Measurements from ENCODE around the gene C5orf52.
"Not testable (repeated sequence)": the region's sequence is repeated elsewhere in the genome, so short reads cannot be mapped to it uniquely, and the experiment has no call there.

C5orf52 gene

DNA sequence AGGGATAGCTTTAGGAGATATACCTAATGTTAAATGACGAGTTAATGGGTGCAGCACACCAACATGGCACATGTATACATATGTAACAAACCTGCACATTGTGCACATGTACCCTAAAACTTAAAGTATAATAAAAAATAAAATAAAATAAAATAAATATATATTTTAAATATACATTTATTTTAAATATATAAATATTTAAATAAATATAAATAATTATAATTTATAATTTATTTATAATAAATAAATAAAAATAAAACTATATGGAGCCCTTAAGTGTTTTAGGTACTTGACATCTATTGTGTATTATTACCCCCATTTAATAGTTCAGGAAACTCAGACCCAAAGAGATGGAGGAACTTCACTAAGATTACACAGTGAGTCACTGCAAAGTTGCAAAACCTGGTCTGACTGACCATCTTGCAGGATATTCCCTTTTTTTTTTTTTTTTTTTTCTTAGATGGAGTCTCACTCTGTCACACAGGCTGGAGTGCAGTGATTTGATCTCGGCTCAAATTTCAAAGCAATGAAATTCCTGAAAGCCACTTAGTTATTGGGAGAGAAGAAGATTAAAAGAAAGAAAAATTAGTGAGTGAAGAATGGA, 5.8 kb upstream of the C5orf52 start:
- Mint-ChIP-seq H3K4me3 (no peak overlapping the region), H3K27me3 (peaks cover 22% of the 10 kb centered on the region), H3K9me3 (no peaks in the 10 kb centered on the region), H3K36me3 (ENCODE audit: low read depth) (peaks cover 4% of the 10 kb centered on the region), H3K27ac (no peak overlapping the region), H3K4me1 (ENCODE audit: low read depth) (peaks cover 10% of the 10 kb centered on the region)

DNA sequence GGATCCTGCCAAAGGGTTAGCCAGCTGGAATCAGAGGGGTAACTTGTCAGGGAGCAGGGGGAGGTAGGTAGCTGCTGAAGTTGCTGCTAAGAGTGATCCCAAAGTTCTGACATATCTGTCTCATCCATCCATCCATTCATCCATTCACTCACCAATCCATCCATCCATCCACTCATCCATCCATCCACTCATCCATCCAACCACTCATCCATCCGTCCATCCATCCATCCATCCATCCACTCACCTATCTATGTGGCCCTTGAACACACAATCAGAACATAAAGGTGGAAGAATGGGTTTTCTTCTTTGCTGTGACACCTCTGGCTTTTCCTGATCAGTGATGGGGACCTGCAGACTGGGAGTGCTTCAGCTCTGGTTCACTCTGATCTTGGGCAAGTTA, 3.0 kb upstream of the C5orf52 start:
- Mint-ChIP-seq H3K9me3 (no peaks in the 10 kb centered on the region), H3K4me3 (no peak overlapping the region), H3K27me3 (peaks cover 42% of the 10 kb centered on the region), H3K4me1 (ENCODE audit: low read depth) (peaks cover 28% of the 10 kb centered on the region), H3K27ac (no peak overlapping the region), H3K36me3 (ENCODE audit: low read depth) (peaks cover 4% of the 10 kb centered on the region)

DNA sequence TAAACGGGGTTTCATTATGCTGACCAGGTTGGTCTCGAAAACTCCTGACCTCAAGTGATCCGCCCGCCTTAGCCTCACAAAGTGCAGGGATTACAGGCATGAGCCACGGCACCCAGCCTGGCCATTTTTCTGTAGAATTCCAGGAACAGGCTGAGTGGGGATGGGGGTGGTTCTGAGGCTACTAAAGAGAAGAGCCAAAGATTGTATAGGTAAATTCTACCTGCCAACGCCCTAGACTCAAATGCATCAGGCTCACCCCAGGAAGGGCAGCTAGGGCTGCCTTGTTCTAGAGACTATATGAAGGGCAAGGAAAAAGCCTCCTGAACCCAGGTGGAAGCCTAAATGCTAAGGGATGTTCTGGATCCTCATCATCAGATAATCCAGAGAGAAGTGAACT, 1.6 kb upstream of the C5orf52 start:
- H3K36me3 Mint-ChIP-seq (ENCODE audit: low read depth), result peaks cover 4% of the 10 kb centered on the region
- H3K9me3 Mint-ChIP-seq, result no peaks in the 10 kb centered on the region
- peaks cover 42% of the 10 kb centered on the region for H3K27me3 Mint-ChIP-seq
- H3K4me3 Mint-ChIP-seq, result peak overlapping the region; percentile 89
- H3K4me1 Mint-ChIP-seq (ENCODE audit: low read depth), result peaks cover 28% of the 10 kb centered on the region
- H3K27ac Mint-ChIP-seq, result peak overlapping the region; percentile 1

DNA sequence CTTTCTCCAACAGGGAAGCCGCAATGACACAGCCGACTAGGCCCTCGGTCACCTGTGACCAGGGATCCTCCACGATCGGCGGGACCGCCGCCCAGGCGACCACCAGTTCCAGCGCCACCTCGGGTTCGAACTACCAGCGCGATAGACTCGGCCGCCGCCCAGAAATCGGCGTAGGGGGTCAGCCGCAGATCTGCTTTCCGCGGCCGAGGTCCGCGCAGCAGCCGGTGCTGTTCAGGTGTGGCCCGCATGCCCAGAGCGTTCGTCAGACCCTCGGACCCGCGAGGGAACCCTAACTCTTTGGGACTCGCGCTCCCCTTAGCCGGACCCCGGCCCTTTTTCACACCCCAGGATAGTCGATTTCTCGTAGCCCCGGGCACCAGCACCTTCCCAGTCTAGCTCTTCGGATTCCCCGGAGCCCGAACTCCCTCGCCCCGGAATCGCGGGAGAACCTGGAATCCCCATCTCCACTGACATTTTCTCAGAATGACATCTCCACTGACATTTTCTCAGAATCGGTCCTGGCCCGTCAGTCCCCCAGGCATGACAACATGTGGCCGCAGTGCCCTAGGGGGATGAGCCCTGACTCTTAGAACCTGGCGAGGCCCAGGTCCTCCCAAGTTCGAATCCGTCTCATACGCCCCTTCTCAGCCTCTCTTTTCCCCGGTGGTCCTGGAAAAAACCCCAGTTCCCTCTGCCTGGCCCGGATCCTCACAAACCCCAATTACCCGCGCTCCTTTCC, 428 bp downstream of the C5orf52 start:
- Mint-ChIP-seq H3K4me3 (peak overlapping the region; percentile 89), H3K4me1 (ENCODE audit: low read depth) (peaks cover 28% of the 10 kb centered on the region), H3K27me3 (peaks cover 42% of the 10 kb centered on the region), H3K27ac (peak overlapping the region; percentile 74), H3K9me3 (no peaks in the 10 kb centered on the region), H3K36me3 (ENCODE audit: low read depth) (no peaks in the 10 kb centered on the region)

DNA sequence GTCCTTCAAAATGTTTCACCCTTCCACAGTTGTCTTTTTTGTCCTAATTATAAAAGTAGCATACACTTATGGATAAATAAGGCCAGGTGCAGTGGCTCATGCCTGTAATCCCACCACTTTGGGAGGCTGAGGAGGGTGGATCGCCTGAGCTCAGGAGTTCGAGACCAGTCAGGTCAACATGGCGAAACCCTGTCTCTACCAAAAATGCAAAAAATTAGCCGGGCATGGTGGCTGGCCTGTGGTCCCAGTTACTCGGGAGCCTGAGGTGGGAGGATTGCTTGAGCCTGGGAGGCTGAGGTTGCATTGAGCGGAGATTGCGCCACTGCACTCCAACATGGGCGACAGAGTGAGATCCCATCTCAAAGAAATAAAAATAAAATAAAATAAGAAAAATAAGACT, 1.6 kb downstream of the C5orf52 start:
- peaks cover 40% of the 10 kb centered on the region for H3K27me3 Mint-ChIP-seq
- H3K4me1 Mint-ChIP-seq (ENCODE audit: low read depth), result peaks cover 28% of the 10 kb centered on the region
- H3K4me3 Mint-ChIP-seq, result no peak overlapping the region
- H3K9me3 Mint-ChIP-seq, result no peaks in the 10 kb centered on the region
- no peaks in the 10 kb centered on the region for H3K36me3 Mint-ChIP-seq (ENCODE audit: low read depth)
- H3K27ac Mint-ChIP-seq, result no peak overlapping the region

DNA sequence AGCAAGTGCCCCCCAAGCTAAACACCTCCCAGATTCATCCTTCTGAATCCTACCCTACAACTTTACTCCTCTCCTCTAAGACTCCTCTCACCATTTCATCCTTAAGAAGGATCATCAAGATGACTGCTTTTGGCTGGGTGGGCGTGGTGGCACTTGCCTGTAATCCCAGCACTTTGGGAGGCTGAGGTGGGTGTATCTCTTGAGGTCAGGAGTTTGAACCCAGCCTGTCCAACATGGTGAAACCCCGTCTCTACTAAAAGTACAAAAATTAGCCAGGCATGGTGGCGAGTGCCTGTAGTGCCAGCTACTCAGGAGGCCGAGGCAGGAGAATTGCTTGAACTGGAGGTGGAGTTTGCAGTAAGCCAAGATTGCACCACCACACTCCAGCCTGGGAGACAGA, 3.0 kb downstream of the C5orf52 start:
- H3K9me3 Mint-ChIP-seq; H3K4me3 Mint-ChIP-seq; H3K36me3 Mint-ChIP-seq (ENCODE audit: low read depth); H3K27ac Mint-ChIP-seq: not testable (repeated sequence)
- Mint-ChIP-seq H3K4me1 (ENCODE audit: low read depth) (peaks cover 28% of the 10 kb centered on the region), H3K27me3 (peaks cover 29% of the 10 kb centered on the region)

DNA sequence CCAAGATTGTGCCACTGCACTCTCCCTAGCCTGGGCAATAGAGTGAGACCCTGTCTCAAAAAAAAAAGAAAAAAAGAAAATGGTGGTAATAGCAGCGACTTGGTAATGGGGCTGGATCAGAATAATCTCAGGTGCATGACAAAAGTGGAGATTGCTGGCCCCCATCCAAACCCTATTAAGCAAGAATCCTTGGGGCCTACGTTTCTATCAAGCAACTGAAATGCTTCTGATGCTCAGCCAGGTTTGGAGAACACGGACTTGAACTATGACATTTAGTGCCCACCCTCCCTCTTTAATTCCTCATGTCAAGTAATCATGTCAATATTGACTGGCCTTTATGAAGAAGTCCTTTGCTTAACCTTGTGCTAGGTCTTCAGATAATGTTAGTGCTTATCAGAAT, 6.6 kb downstream of the C5orf52 start:
- peaks cover under 1% of the 10 kb centered on the region for H3K27me3 Mint-ChIP-seq
- H3K9me3 Mint-ChIP-seq, result no peaks in the 10 kb centered on the region
- no peaks in the 10 kb centered on the region for H3K36me3 Mint-ChIP-seq (ENCODE audit: low read depth)
- no peak overlapping the region for H3K4me3 Mint-ChIP-seq
- H3K4me1 Mint-ChIP-seq (ENCODE audit: low read depth), result no peaks in the 10 kb centered on the region
- H3K27ac Mint-ChIP-seq, result no peak overlapping the region

DNA sequence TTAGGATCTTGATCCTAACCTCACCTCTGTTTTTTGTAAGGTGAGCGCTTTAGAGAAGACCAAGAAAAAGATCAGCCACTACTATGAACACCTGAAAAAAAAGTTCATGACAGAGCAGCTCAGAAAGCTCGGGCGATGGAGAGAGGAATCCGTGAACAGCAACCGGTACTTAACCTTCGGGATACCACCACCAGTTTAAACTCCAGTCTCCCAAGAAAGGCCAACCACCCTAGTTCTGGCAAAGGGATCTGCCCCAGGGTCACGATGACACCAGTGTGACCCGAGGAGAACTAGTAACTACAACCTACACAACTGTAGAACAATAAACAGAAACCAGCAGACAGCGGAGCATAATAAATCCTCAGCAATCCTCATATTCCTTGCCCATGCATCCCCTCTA, 8.5 kb downstream of the C5orf52 start:
- H3K36me3 Mint-ChIP-seq (ENCODE audit: low read depth), result no peaks in the 10 kb centered on the region
- no peak overlapping the region for H3K4me3 Mint-ChIP-seq
- no peaks in the 10 kb centered on the region for H3K9me3 Mint-ChIP-seq
- H3K27me3 Mint-ChIP-seq, result no peaks in the 10 kb centered on the region
- H3K4me1 Mint-ChIP-seq (ENCODE audit: low read depth), result no peaks in the 10 kb centered on the region
- H3K27ac Mint-ChIP-seq, result no peak overlapping the region

DNA sequence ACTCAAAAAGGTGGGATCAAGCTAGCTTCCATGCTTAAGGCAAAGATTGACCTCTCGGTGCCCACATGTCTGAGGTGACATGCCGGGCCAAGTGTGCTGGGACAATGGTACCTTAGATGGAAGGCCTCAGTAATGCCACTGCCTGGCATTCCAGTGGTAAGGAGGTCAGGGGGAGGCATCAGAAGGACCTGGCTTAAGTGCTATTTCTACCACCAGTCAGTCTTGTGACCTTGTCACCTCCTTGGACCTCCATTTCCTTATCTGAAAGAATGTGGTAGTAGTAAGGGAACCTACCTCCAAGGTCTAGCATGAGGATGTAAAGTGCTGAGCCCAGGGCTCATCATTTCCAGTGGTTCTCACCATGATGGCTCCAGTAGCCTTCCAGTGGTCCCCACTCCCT, 8.9 kb downstream of the C5orf52 start:
- H3K27ac Mint-ChIP-seq, result no peak overlapping the region
- H3K4me1 Mint-ChIP-seq (ENCODE audit: low read depth), result no peaks in the 10 kb centered on the region
- H3K9me3 Mint-ChIP-seq, result no peaks in the 10 kb centered on the region

DNA sequence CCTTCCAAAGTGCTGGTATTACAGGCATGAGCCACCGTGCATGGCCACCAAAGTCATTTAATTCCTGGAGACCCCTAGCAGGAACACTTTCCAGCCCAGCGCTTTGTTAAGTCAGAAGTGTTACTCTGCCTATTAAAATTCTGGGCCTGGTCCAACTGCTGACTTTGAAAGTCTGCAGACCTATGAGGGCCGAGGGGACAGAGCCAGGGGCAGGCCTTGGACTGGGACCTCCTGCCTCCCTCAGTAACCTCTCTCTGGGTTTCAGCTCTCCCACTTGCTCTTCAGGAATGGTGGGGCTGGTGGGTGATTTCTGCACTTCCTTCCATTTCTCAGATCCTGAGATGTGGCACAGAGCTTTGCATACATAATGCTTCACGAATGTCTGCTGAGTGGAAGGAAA, 9.7 kb downstream of the C5orf52 start:
- Mint-ChIP-seq H3K27ac (no peak overlapping the region), H3K9me3 (no peaks in the 10 kb centered on the region), H3K36me3 (ENCODE audit: low read depth) (no peaks in the 10 kb centered on the region), H3K4me1 (ENCODE audit: low read depth) (no peaks in the 10 kb centered on the region), H3K27me3 (no peaks in the 10 kb centered on the region), H3K4me3 (no peak overlapping the region)

More for the DNA sequence above, 8.9 kb downstream of the C5orf52 start:
- H3K4me3 Mint-ChIP-seq, result no peak overlapping the region
- no peaks in the 10 kb centered on the region for H3K27me3 Mint-ChIP-seq
- no peaks in the 10 kb centered on the region for H3K36me3 Mint-ChIP-seq (ENCODE audit: low read depth)

DNA sequence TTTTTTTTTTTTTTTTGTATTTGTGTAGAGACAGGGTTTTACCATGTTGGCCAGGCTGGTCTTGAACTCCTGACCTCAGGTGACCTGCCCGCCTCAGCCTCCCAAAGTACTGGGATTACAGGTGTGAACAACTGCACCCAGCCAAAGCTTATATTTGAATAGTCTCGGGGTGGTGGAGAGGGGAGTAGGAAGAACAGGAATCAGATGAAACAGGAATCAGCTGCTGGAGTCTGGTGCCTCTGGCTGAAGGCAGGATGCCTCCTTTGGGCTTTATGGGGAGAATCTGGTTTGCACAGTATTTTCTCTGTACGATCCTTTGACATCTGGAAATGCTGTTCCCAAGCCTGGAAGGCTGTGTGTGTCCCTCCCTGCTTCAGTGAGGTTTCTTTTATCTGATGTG, 10.9 kb downstream of the C5orf52 start:
- no peaks in the 10 kb centered on the region for H3K9me3 Mint-ChIP-seq
- H3K27me3 Mint-ChIP-seq, result no peaks in the 10 kb centered on the region
- H3K27ac Mint-ChIP-seq, result no peak overlapping the region
- H3K4me3 Mint-ChIP-seq, result no peak overlapping the region
- no peaks in the 10 kb centered on the region for H3K4me1 Mint-ChIP-seq (ENCODE audit: low read depth)
- no peaks in the 10 kb centered on the region for H3K36me3 Mint-ChIP-seq (ENCODE audit: low read depth)

DNA sequence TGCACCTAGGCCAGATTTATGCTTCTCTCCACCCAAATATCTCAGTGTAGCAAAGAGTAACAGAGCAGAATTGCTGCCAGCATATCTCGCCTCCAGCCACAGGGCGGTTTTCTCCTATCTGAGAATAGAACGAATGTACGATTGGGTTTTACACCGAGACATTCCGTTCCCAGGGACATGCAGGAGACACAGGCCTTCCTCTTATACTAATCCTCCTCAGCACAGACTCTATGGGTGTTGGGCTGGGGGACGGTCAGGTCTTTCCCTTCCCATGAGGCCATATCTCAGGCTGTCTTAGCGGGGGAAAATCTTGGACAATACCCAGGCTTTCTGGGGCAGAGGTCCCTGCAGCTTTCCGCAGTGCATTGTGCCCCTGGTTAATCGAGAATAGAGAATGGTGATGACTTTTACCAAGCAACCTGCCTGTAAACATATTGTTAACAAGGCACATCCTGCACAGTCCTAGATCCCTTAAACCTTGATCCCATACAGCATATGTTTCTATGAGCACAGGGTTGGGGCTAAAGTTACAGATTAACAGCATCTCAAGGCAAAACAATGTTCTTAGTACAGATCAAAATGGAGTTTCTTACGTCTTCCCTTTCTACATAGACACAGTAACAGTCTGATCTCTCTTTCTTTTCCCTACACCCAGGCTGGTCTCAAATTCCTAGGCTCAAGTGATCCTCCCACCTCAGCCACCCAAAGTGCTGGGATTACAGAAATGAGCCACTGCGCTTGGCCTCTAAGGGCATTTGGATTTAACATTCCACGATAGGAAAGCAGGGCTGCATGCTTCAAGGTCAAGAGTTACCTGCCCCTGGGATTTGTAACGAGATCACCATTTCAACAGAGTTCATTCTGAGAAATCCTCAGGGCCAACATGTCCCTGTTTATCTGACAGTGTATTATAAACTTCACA, 15.2 kb downstream of the C5orf52 start:
- not testable (repeated sequence) for H3K4me1 Mint-ChIP-seq (ENCODE audit: low read depth); H3K27ac Mint-ChIP-seq; H3K27me3 Mint-ChIP-seq; H3K9me3 Mint-ChIP-seq; H3K4me3 Mint-ChIP-seq; H3K36me3 Mint-ChIP-seq (ENCODE audit: low read depth)

DNA sequence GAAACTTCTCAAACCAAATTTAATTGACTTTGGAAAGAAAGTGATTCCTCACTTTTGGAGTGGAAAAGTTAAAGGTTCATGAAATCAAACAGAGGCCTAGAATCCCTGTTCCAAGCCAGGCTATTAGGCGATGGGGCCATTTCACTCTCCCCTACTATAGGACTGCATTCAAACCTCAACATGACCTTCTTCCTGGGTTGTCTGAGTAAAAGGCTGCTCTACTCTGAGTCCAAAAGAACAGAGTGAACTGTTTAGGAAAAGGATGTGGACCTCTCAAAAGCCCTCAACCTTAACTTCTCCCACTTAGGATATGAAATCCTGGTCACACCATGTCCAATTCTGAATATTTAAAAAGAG, 15.8 kb downstream of the C5orf52 start:
- no peak overlapping the region for H3K27ac Mint-ChIP-seq
- H3K27me3 Mint-ChIP-seq, result peaks cover 8% of the 10 kb centered on the region
- no peaks in the 10 kb centered on the region for H3K4me1 Mint-ChIP-seq (ENCODE audit: low read depth)
- H3K4me3 Mint-ChIP-seq, result no peak overlapping the region
- H3K36me3 Mint-ChIP-seq (ENCODE audit: low read depth), result no peaks in the 10 kb centered on the region
- no peaks in the 10 kb centered on the region for H3K9me3 Mint-ChIP-seq

DNA sequence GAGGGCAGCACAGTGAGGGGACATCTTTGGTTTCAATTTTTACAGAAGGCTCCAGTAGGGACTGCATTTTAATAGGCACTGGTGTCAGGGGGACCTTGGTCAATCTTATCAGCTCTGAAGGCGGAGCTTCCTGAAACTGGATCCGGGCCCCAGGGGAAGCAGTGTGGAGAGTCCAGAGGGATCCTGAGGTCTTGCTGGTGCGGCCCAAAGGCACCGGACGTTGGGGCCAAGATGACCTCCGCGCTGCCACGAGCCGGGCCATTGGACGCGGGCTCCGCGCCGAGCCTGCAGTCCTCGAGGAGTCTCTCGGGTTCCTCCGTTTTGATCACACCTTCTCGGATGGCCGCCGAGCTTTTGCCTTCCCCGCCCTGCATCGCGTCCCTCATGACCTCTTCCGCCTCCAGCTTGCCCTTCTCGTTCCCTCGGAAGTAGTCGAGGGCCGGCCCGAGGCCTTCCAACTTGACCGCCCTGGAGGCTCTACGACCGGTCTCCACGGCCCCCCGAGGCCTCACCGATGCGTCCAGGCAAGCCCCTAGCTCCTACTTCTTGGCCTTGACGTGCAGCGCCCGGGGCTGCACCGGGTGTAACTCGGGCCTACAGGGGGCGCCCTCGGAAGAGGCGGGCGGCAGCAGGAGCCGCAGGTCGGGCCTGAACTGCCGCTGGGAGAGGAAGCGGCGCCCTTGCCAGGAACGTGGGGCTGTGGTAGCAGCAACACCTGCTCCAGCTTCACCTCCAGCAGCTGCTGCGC, 18.8 kb downstream of the C5orf52 start:
- H3K9me3 Mint-ChIP-seq, result no peaks in the 10 kb centered on the region
- H3K4me1 Mint-ChIP-seq (ENCODE audit: low read depth), result no peaks in the 10 kb centered on the region
- no peak overlapping the region for H3K4me3 Mint-ChIP-seq
- no peak overlapping the region for H3K27ac Mint-ChIP-seq
- H3K36me3 Mint-ChIP-seq (ENCODE audit: low read depth), result no peaks in the 10 kb centered on the region
- peaks cover 14% of the 10 kb centered on the region for H3K27me3 Mint-ChIP-seq
